HepG2 (cell line): ENCODE data around the gene EPN3.

Experiments
- MIXL1 ChIP-seq: IDR thresholded peaks from 2 replicates; pipeline ENCODE4 v1.6.1; 2016
- MYPOP ChIP-seq: sonication (generic); formaldehyde crosslinking; IDR thresholded peaks from 2 replicates; pipeline ENCODE4 v1.8.1; 2023; ENCODE audit warnings: mild to moderate bottlenecking, moderate library complexity, missing genetic modification reagents
- PCBP2 ChIP-seq: fragments of 200-400 bp; formaldehyde crosslinking; optimal IDR thresholded peaks from 2 replicates; pipeline ENCODE3; 2018; ENCODE audit warnings: low read length, low read depth; ENCODE audit not compliant: poor library complexity, severe bottlenecking
- ZBTB26 ChIP-seq: IDR thresholded peaks from 2 replicates; pipeline ENCODE4 v1.6.1; 2016; ENCODE audit warnings: missing compliant biosample characterization, missing genetic modification reagents, borderline replicate concordance
- ZFP37 ChIP-seq: sonication (generic); formaldehyde crosslinking; IDR thresholded peaks from 2 replicates; pipeline ENCODE4 v1.4.0; 2020; ENCODE audit warnings: missing genetic modification reagents, borderline replicate concordance
- ZFX ChIP-seq: sonication (generic); formaldehyde crosslinking; IDR thresholded peaks from 2 replicates; pipeline ENCODE4 v1.4.0; 2020; ENCODE audit warnings: mild to moderate bottlenecking, low read depth, missing genetic modification reagents, moderate library complexity
- ZNF326 ChIP-seq: sonication (generic); formaldehyde crosslinking; IDR thresholded peaks from 2 replicates; pipeline ENCODE4 v1.4.0; 2020; ENCODE audit warnings: missing genetic modification reagents, borderline replicate concordance
- ZNF496 ChIP-seq: sonication (generic); formaldehyde crosslinking; IDR thresholded peaks from 2 replicates; pipeline ENCODE4 v1.8.1; 2023; ENCODE audit warnings: mild to moderate bottlenecking, moderate library complexity, missing genetic modification reagents; ENCODE audit not compliant: insufficient replicate concordance
- TF ChIP-seq, protein P1 (sequence below): sonication (generic); formaldehyde crosslinking; IDR thresholded peaks from 2 replicates; pipeline ENCODE4 v1.5.0; 2020; ENCODE audit warnings: mild to moderate bottlenecking, missing genetic modification reagents, moderate library complexity
- TF ChIP-seq, protein P2 (sequence below), 2 experiments: IDR thresholded peaks; 2 replicates each; pipeline ENCODE4 v1.6.1; 2011 to 2012; ENCODE audit warnings: low read length in 2 of 2, borderline replicate concordance in 1 of 2, low read depth in 1 of 2, mild to moderate bottlenecking in 1 of 2, moderate library complexity in 1 of 2

DNA sequence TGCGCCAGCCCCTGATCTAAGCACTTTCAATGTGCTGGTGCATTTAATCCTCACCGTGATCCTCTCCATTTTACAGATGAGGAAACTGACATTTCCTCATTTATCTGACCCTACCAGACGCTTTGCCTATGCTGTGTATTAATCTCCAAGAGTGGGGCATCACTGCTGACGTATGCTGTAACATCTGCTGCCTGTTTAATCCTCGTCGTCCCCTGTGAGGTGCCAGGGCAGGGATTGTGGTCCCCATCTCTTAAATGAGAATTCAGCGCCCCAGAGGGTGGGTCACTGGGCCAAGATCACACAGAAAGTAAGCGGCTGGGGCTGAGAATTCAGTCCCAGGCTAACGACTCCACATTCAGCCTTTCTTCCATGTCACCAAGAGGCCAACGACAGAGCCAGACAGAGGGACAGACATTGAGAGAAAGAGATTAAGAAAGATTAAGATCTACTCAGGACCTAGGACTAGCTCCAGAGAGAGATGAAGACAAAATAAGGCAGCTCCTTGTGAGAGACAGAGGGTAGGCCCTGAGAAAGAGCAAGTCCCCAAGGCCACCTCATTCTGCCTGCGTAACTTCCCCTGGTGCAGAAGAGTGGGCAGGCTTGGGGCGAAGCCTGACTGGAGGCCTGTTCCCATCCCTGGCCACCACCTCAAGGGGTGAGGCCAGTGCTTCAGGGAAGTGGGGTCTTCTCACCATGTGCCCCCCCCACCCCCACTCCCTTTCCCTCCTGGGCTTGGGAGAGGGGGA lies 41.5 kb downstream of the EPN3 start:
- TF ChIP-seq MYPOP (CRISPR knock-in tag) (no peak), ZNF326 (CRISPR knock-in tag) (no peak), ZBTB26 (CRISPR knock-in tag) (no peak), ZNF496 (no peak), PCBP2 (no peak), ZFP37 (CRISPR knock-in tag) (no peak), MIXL1 (CRISPR knock-in tag) (no peak), ZFX (CRISPR knock-in tag) (no peak)
- TF ChIP-seq, protein P1, sequence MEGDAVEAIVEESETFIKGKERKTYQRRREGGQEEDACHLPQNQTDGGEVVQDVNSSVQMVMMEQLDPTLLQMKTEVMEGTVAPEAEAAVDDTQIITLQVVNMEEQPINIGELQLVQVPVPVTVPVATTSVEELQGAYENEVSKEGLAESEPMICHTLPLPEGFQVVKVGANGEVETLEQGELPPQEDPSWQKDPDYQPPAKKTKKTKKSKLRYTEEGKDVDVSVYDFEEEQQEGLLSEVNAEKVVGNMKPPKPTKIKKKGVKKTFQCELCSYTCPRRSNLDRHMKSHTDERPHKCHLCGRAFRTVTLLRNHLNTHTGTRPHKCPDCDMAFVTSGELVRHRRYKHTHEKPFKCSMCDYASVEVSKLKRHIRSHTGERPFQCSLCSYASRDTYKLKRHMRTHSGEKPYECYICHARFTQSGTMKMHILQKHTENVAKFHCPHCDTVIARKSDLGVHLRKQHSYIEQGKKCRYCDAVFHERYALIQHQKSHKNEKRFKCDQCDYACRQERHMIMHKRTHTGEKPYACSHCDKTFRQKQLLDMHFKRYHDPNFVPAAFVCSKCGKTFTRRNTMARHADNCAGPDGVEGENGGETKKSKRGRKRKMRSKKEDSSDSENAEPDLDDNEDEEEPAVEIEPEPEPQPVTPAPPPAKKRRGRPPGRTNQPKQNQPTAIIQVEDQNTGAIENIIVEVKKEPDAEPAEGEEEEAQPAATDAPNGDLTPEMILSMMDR = no peak
- TF ChIP-seq, protein P2, sequence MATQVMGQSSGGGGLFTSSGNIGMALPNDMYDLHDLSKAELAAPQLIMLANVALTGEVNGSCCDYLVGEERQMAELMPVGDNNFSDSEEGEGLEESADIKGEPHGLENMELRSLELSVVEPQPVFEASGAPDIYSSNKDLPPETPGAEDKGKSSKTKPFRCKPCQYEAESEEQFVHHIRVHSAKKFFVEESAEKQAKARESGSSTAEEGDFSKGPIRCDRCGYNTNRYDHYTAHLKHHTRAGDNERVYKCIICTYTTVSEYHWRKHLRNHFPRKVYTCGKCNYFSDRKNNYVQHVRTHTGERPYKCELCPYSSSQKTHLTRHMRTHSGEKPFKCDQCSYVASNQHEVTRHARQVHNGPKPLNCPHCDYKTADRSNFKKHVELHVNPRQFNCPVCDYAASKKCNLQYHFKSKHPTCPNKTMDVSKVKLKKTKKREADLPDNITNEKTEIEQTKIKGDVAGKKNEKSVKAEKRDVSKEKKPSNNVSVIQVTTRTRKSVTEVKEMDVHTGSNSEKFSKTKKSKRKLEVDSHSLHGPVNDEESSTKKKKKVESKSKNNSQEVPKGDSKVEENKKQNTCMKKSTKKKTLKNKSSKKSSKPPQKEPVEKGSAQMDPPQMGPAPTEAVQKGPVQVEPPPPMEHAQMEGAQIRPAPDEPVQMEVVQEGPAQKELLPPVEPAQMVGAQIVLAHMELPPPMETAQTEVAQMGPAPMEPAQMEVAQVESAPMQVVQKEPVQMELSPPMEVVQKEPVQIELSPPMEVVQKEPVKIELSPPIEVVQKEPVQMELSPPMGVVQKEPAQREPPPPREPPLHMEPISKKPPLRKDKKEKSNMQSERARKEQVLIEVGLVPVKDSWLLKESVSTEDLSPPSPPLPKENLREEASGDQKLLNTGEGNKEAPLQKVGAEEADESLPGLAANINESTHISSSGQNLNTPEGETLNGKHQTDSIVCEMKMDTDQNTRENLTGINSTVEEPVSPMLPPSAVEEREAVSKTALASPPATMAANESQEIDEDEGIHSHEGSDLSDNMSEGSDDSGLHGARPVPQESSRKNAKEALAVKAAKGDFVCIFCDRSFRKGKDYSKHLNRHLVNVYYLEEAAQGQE (IDR thresholded peaks at IDR 0.05; ENCODE audit: borderline replicate concordance in 1 of 2, low read depth in 1 of 2, low read length in 2 of 2) = no peak
